NCI-H1417 (cell line): ENCODE results near the gene SLC35E3.
"Not testable (repeated sequence)": the region's sequence is repeated elsewhere in the genome, so short reads cannot be mapped to it uniquely, and the experiment has no call there.

Source experiments
- DNase-seq, 3 experiments: peaks; one replicate each; lab custom pipeline; 2025; lab: John Stamatoyannopoulos, UW

Gene SLC35E3

DNA sequence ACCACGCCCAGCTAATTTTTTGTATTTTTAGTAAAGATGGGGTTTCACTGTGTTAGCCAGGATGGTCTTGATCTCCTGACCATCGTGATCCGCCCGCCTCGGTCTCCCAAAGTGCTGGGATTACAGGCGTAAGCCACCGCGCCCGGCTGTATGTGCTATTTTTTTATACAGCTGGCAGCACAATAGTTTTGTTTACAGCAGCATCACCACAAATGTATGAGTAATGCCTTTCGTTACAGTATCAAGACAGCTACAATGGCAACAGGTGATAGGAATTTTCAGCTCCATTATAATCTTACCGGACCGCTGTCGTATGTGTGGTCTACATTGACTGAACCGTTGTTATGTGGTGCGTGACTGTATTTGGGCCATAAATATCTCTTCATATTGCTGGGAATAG lies 50.4 kb downstream of the SLC35E3 start:
- no peak for DNase-seq

DNA sequence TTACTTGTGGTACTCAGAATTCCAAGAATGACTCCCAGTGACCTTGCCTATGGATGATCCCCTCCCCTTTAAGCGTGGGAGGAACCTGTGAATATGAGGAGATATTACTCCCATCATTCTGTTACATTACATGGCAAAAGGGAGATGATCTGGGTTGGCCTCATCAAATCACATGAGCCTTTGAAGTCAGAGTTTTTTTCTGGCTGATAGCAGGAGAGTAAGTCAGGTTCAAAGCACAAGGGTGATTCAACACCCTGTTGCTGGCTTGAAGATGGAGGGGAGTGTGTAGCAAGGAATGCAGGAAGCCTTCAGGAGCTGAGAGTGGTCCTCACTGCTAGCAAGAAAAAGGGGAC lies 52.9 kb downstream of the SLC35E3 start:
- DNase-seq, result no peak

DNA sequence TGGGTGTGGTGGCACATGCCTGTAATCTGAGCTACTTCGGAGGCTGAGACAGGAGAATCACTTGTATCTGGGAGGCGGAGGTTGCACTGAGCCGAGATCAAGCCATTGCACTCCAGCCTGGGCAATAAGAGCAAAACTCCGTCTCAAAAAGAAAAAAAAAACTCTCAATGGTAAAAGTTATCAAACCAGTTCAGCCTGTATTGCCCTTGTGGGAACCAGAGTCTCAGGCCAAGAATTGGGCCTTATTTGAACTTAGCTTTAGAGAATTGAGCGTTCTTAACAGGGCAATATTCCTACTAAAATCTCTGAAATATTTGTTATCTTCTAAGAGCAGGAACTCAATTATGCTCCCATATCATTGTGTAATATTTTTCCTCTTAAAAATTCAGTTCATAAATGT lies 54.3 kb downstream of the SLC35E3 start:
- no peak for DNase-seq

DNA sequence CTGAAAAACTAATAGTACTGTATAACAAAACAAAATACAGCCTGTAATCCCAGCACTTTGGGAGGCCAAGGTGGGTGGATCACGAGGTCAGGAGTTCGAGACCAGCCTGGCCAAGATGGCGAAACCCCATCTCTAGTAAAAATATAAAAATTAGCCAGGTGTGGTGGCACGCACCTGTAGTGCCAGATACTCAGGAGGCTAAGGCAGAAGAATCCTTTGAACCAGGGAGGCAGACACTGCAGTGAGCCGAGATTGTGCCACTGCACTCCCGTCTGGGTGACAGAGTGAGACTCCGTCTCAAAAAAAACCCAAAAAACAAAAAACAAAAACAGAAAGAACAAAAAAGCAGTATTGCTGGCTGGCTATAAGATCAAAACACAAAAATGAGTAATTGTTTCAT lies 55.1 kb downstream of the SLC35E3 start:
- DNase-seq, result not testable (repeated sequence)

DNA sequence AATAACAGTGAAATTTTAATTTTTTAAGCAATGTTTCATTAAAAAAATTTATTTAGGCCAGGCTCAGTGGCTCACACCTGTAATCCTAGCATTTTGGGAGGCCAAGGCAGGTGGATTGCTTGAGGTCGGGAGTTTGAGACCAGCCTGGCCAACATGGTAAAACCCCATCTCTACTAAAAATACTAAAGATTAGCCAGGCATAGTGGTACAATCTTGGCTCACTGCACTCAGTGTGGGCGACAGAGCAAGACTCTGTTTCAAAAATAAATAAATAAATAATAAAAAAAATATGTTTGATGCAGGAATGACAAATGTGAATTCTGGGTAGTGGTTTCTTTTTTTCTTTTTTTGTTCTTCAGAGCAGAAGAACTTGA lies 56.4 kb downstream of the SLC35E3 start:
- not testable (repeated sequence) for DNase-seq

DNA sequence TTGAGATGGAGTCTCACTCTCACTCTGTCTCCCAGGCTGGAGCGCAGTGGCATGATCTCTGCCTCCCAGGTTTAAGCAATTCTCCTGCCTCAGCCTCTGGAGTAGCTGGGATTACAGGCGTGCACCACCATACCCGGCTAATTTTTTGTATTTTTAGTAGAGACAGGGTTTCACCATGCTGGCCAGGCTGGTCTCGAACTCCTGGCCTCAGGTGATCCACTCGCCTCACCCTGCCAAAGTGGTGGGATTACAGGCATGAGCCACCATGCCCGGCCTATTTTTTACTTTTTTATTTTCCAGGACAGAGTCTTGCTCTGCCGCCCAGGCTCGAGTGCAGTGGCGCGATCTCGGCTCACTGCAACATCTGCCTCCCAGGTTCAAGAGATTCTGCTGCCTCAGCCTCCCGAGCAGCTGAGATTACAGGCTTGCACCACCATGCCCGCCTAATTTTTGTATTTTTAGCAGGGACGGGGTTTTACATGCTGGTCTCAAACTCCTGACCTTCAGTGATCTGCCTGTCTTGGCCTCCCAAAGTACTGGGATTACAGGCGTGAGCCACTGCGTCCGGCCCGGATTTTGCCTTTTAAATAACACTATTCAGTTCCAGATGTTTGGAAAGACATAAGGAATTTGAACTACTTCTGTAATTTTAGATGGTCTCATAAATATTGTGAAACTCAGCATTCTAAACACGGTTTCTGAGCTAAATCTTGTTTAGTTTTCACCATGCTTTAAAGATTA lies 57.1 kb downstream of the SLC35E3 start:
- DNase-seq, result not testable (repeated sequence)

DNA sequence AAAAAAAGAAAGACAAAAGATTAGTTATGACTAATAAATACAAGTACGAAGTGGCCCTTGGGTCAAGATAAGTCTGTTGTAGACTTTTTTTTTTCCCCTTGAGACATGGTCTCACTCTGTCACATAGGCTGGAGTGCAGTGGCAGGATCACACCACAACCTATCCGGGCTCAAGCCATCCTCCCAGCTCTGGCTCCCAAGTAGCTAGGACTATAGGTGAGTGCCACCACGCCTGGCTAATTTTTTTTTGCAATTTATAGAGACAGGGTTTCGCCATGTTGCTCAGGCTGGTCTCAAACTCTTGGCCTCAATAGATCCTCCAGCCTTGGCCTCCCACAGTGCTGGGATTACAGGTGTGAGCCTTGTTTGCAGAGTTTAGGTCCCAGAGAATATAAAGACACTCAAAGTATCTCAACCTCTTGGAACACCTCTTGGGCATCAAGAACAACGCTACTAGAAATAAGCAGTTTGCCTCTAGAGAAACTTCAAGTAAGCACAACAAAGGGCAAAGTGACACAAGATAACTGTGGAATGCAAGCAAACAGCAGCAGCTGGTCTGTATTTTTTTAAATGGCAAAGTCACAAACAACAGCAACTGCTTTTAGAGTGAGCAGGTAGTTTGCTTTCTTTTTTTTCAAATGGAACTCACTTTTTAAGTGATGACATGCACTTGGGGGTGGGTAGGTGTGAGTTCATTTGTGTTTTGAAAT lies 58.1 kb downstream of the SLC35E3 start:
- no peak for DNase-seq

DNA sequence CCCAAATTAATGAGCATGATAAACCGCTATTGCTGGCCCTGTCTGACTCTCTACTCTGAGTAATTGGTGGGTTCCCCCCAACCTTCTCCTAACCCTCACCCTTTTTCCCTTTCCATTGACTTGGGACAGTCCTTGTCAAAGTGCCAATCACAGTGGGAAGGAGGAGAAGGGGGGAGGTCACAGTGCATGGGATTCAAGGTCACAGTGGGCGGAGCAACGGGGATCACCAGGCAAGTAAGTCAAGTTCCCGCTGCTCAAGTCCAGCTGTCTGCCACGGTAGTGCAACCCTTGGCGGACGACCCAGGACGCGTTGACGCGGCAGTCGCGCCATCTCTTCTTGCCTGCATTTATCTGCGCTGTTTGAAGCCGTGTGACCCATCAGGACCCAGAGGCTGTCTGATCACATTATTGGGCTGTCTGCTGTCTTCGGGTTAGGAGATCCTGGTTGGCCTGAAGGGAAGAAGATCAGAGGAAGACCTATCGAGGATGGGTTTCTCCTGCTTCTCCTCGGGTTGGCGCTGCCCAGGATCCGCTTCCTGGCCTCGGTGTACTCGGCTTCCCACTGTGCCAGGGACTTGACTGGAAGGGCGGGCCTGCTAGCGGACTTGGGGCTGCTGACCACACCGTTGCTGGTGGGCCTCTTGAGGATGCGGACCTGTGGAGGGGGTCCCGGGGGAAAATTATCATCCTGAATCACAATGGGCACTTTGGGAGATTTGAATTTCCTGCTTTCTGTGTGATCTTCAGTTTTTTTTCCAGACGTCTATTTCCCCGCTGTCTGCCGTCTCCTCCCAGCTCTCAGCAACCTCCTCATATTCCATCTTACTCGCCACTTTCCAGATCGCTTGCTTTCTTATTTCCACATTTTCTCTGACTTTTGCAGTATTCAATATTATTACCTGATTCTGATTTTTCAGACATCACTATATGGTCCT lies 58.9 kb downstream of the SLC35E3 start:
- no peak for DNase-seq

DNA sequence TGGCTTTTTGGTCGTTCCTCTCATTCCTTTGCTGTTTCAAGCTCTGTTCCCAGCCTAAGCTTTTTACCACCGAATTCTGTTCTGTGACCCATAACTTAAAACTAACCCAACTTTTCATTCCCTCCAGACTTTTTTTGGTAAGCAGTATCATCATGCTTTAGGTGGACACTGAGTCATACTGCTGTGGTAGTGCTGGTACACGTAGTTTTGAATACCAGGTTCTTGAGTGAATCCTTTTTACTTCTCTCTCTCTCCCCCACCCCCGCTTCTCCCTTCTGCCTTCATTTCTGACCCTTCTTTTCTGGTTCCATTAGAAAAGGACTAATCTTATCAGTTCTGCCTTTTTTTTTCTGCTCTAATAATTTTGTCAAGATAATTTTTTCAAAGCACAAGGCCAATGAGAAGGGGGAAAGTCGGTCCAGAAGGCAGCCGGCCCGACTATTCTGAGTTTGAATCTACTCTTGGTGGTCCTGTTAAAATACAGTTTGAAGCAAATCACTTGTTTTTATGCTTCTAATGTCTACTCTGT lies 59.7 kb downstream of the SLC35E3 start:
- no peak for DNase-seq

DNA sequence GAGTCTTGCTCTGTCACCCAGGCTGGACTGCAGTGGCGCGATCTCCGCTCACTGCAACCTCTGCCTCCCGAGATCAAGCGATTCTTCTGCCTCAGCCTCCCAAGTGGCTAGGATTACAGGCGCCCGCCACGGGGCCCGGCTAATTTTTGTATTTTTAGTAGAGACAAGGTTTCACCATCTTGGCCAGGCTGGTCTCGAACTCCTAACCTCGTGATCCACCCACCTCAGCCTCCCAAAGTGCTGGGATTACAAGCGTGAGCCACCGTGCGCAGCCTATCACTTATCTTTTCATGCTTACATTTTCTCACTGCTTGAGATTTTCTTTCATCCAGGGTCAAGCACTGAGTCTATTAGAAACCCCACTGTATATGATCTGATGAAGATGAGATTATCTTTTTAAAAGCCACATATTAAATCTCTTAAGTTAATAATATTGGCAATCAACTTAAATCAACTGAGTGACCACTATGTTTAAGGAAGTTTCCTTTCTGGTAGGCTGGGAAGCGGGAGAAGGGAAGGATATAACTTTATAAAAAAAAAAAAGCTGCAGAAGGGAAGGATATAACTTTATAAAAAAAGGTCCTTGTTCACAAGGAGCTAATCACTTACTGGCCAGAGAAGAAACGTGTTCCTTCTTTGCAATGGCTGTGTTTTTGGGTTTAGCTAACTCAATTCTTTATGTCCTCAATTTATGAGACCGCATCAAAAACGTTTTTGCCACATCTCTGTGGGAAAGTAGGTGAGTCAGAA lies 60.7 kb downstream of the SLC35E3 start:
- no peak for DNase-seq

DNA sequence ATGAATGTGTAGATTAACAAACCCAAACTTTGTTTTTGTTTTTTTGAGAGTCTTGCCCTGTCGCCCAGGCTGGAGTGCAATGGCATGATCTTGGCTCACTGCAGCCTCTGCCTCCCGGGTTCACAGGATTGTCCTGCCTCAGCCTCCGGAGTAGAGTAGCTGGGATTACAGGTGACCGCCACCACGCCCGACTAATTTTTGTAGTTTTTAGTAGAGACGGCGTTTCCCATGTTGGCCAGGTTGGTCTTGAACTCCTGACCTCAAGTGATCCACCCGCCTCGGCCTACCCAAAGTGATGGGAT lies 61.2 kb downstream of the SLC35E3 start:
- not testable (repeated sequence) for DNase-seq

DNA sequence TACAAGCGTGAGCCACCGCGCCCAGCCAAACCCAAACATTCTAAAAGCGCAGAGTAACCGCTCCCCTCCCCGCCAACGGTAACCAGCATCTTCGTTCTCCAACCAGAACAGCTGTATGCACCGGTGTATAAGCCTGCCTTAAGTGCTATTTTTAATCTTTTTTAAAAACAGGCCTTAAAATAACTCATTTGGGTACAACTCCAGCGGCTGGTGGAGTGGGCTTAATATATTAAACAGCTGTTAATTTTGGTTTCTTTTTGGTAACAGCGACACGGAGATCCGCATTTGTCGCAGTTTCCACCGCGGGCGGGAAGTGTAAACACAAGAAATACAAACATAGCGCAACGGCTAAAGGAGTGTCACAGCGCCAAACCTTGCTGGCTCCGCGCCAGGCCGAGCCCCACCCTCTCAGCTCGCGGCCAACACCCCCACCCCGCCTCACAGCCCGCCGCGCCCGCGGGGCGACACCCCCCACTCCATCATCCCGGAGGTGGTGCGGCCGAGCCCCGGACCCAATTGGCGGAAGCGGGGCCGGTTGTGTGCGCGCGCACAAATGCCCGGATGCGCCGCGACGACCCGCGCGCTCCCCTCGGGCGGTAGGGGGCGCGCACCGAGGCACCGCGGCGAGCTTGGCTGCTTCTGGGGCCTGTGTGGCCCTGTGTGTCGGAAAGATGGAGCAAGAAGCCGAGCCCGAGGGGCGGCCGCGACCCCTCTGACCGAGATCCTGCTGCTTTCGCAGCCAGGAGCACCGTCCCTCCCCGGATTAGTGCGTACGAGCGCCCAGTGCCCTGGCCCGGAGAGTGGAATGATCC lies 61.8 kb downstream of the SLC35E3 start, which contains the start of gene MDM2:
Gene MDM2, plus strand, starts transcription at position 602 of the 812 bp plus-strand sequence. CDS start 301 bp downstream, outside the sequence.
- DNase-seq, result peak; percentile 99

DNA sequence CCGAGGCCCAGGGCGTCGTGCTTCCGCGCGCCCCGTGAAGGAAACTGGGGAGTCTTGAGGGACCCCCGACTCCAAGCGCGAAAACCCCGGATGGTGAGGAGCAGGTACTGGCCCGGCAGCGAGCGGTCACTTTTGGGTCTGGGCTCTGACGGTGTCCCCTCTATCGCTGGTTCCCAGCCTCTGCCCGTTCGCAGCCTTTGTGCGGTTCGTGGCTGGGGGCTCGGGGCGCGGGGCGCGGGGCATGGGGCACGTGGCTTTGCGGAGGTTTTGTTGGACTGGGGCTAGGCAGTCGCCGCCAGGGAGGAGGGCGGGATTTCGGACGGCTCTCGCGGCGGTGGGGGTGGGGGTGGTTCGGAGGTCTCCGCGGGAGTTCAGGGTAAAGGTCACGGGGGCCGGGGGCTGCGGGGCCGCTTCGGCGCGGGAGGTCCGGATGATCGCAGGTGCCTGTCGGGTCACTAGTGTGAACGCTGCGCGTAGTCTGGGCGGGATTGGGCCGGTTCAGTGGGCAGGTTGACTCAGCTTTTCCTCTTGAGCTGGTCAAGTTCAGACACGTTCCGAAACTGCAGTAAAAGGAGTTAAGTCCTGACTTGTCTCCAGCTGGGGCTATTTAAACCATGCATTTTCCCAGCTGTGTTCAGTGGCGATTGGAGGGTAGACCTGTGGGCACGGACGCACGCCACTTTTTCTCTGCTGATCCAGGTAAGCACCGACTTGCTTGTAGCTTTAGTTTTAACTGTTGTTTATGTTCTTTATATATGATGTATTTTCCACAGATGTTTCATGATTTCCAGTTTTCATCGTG lies 62.6 kb downstream of the SLC35E3 start:
- DNase-seq, result peak; percentile 90 to 98 (median 95)

DNA sequence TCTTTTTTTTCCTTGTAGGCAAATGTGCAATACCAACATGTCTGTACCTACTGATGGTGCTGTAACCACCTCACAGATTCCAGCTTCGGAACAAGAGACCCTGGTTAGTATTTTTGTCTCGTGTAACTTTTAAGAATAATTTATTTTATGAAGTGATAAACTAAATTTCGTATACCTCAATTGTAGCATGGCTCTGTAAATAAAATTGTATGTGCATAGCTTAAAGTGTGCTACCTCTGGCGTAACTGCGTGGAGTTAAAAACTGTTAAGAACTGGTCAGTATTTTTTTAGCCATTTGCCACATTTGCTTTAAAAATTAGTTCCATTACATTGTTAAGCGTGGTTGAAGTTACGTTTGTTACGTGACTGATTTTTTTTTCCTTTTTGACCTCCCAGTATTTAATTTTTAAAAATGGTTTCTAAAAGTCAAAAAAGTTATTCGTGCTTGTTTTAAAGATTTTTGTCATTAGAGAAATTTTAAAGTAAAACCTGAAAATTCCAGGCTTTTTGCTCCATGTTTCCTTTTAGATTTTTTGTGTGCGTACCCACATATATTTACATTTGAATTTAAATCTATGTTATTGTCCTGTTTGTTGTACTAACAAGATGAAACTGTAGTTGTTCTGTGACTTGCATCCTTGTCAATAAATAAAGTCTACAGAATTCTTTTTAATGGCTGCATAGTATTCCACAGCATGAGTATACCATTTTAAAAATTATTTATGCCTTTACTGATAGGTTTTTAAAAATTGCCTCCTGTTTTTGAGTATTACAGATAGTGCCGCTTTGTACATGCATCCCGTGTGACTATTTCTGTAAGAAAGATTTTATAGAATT lies 63.4 kb downstream of the SLC35E3 start:
- DNase-seq, result no peak

DNA sequence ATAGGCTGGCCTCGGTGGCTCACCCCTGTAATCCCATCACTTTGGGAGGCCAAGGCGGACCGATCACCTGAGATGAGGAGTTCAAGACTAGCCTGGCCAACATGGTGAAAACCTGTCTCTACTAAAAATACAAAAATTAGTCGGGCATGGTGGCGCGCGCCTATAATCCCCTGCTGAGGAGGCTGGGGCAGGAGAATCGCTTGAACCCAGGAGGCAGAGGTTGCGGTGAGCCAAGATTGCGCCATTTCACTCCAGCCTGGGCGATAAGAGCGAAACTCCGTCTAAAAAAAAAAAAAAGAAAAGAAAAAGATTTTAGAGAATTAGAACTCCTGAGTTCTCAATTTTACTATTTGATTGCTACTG lies 64.0 kb downstream of the SLC35E3 start:
- not testable (repeated sequence) for DNase-seq

DNA sequence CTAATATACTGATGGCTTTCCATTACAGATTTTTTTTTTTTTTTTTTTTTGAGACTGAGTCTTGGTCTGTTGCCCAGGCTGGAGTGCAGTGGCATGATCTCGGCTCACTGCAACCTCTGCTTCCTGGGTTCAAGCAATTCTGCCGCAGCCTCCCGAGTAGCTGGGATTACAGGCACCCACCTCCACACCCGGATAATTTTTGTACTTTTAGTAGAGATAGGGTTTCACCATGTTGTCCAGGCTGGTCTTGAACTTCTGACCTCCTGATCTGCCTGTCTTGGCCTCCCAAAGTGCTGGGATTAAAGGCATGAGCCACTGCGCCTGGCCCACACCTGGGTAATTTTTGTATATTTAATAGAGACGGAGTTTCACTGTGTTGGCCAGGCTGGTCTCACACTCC lies 65.6 kb downstream of the SLC35E3 start:
- DNase-seq, result not testable (repeated sequence)

DNA sequence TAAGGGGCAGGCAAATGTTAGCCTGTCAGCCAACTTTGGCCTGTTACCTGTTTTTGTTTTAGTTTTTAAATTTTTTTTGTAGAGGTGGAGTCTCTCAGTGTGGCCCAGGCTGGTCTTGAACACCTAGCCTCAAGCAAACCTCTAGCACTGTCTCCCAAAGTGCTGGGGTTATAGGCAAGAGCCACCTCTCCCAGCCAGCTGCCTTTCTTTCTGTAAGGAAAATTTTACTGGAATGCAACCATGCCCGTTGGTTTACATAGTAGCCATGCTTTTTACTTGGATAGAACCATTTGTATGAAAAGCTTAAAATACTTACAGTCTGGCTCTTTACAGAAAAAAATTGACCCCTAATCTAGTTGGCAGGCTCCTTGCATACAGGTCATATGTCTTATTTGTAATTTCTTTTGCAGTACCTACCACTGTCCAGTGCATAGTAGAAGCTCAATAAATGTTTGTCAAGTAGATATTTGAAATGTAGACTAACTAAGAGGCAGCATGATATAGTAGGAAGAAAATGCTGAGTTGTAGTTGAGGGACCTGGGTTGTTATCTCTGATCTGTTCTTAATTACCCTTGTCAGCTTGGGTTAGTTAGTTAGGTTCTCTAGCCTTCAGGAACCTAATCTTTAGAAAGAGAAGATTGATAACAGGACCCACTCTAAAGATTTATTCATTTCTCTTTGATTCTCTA lies 66.7 kb downstream of the SLC35E3 start:
- DNase-seq, result no peak

DNA sequence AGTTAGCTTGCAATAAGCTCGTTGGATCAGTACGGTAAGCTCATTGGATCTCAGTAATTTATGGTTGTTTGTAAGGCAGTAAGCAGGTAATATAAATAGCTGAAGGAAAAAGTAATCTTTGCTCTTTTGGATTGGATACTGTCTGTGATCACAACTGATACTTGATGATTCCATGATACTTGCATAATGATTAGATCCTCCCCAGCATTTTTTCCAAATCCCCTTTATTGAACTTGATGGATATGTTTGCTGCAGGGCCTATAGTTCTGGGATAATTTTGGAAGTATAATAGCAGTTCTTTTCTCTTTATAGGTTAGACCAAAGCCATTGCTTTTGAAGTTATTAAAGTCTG lies 67.2 kb downstream of the SLC35E3 start:
- no peak for DNase-seq
